HG03196 (cell line): Measurements from ENCODE around the gene C7orf33.
"Not testable (repeated sequence)": the region's sequence is repeated elsewhere in the genome, so short reads cannot be mapped to it uniquely, and the experiment has no call there.

Experiments
- ATAC-seq: cut with Tn5 transposase; IDR thresholded peaks from one replicate; pipeline ENCODE4 v1.9.1; 2021; ENCODE audit not compliant: unreplicated experiment

Gene C7orf33

GRCh38 chr7:148579366-148579765, 11.2 kb upstream of the C7orf33 start:
- no peak for ATAC-seq

GRCh38 chr7:148580446-148580845, 10.1 kb upstream of the C7orf33 start:
- ATAC-seq = no peak

GRCh38 chr7:148581624-148582023, 8.9 kb upstream of the C7orf33 start:
- ATAC-seq = no peak

GRCh38 chr7:148584154-148584827, 6.3 kb upstream of the C7orf33 start:
- peak; percentile 93 for ATAC-seq

GRCh38 chr7:148585399-148585798, 5.2 kb upstream of the C7orf33 start:
- ATAC-seq = no peak

- ATAC-seq = no peak
Measured at GRCh38 chr7:148587076-148587475, 3.5 kb upstream of the C7orf33 start.

GRCh38 chr7:148588168-148588567, 2.4 kb upstream of the C7orf33 start:
- ATAC-seq = no peak

- no peak for ATAC-seq
Measured at GRCh38 chr7:148588670-148589131, 1.9 kb upstream of the C7orf33 start.

- ATAC-seq = no peak
Measured at GRCh38 chr7:148589640-148590039, 926 bp upstream of the C7orf33 start.

- not testable (repeated sequence) for ATAC-seq
Measured at GRCh38 chr7:148596354-148596753, 5.8 kb downstream of the C7orf33 start.

- no peak for ATAC-seq
Measured at GRCh38 chr7:148598351-148598750, 7.8 kb downstream of the C7orf33 start.

GRCh38 chr7:148605350-148605749, 14.8 kb downstream of the C7orf33 start:
- no peak for ATAC-seq

GRCh38 chr7:148607151-148607661, 16.6 kb downstream of the C7orf33 start:
- no peak for ATAC-seq

GRCh38 chr7:148609045-148609725, 18.6 kb downstream of the C7orf33 start:
- ATAC-seq = no peak

GRCh38 chr7:148611692-148612091, 21.1 kb downstream of the C7orf33 start:
- ATAC-seq = no peak

- ATAC-seq = no peak
Measured at GRCh38 chr7:148615085-148615730, 24.6 kb downstream of the C7orf33 start.

- ATAC-seq = no peak
Measured at GRCh38 chr7:148620749-148621359, 30.3 kb downstream of the C7orf33 start.

- no peak for ATAC-seq
Measured at GRCh38 chr7:148621563-148621962, 31.0 kb downstream of the C7orf33 start.

- no peak for ATAC-seq
Measured at GRCh38 chr7:148622887-148623585, 32.5 kb downstream of the C7orf33 start.

- ATAC-seq = no peak
Measured at GRCh38 chr7:148623586-148624282, 33.2 kb downstream of the C7orf33 start.
